ACHN (cell line): ENCODE results near the gene ENTPD7.

Experiments
- DNase-seq: peaks from one replicate; pipeline ENCODE4 v3.0.0-alpha.2; 2015
- in situ Hi-C: cut with HindIII; loops from 2 replicates; pipeline ENCODE4 v1.10.0; 2017; ENCODE audit warnings: low sequenced_read_pairs, low pct_ligation_motif_present, low pct_unique_long_range_greater_than_20kb

The ENTPD7 gene

GRCh38 chr10:99674762-99675161, 15.5 kb downstream of the ENTPD7 start:
- in situ Hi-C loops, result no loop called here
- no peak for DNase-seq

- in situ Hi-C loops, result no loop called here
- peak; percentile 24 for DNase-seq
Measured at GRCh38 chr10:99676426-99676825, 17.1 kb downstream of the ENTPD7 start.

GRCh38 chr10:99676895-99677294, 17.6 kb downstream of the ENTPD7 start:
- DNase-seq, result no peak
- in situ Hi-C loops, result no loop called here

GRCh38 chr10:99678921-99679320, 19.6 kb downstream of the ENTPD7 start:
- in situ Hi-C loops, result no loop called here
- DNase-seq, result no peak

GRCh38 chr10:99681553-99681952, 22.2 kb downstream of the ENTPD7 start:
- peak; percentile 41 for DNase-seq
- in situ Hi-C loops, result no loop called here

GRCh38 chr10:99682032-99682431, 22.7 kb downstream of the ENTPD7 start:
- DNase-seq, result peak; percentile 82
- in situ Hi-C loops, result no loop called here

GRCh38 chr10:99682752-99683151, 23.4 kb downstream of the ENTPD7 start:
- peak; percentile 74 for DNase-seq
- in situ Hi-C loops, result no loop called here

- in situ Hi-C loops, result no loop called here
- peak; percentile 59 for DNase-seq
Measured at GRCh38 chr10:99685597-99685967, 26.3 kb downstream of the ENTPD7 start.

GRCh38 chr10:99689461-99689860, 30.2 kb downstream of the ENTPD7 start:
- in situ Hi-C loops, result no loop called here
- no peak for DNase-seq

- peak; percentile 26 for DNase-seq
- in situ Hi-C loops, result no loop called here
Measured at GRCh38 chr10:99693933-99694583, 34.7 kb downstream of the ENTPD7 start.

- no peak for DNase-seq
- in situ Hi-C loops, result no loop called here
Measured at GRCh38 chr10:99695761-99696160, 36.5 kb downstream of the ENTPD7 start.

GRCh38 chr10:99698504-99699080, 39.3 kb downstream of the ENTPD7 start:
- DNase-seq, result no peak

GRCh38 chr10:99700649-99701048, 41.3 kb downstream of the ENTPD7 start:
- in situ Hi-C loops, result no loop called here
- DNase-seq, result no peak

More at GRCh38 chr10:99698504-99699080, 39.3 kb downstream of the ENTPD7 start:
- in situ Hi-C loops, result no loop called here

- in situ Hi-C loops, result no loop called here
- no peak for DNase-seq
Measured at GRCh38 chr10:99708428-99709012, 49.2 kb downstream of the ENTPD7 start.

- DNase-seq, result peak; percentile 29
- in situ Hi-C loops, result no loop called here
Measured at GRCh38 chr10:99709480-99710229, 50.3 kb downstream of the ENTPD7 start.

GRCh38 chr10:99711129-99711719, 51.9 kb downstream of the ENTPD7 start:
- DNase-seq, result peak; percentile 67
- in situ Hi-C loops, result no loop called here

GRCh38 chr10:99714446-99714845, 55.1 kb downstream of the ENTPD7 start:
- DNase-seq, result no peak
- in situ Hi-C loops, result no loop called here

GRCh38 chr10:99720387-99720786, 61.1 kb downstream of the ENTPD7 start:
- in situ Hi-C loops, result no loop called here
- DNase-seq, result no peak

- DNase-seq, result peak; percentile 78
- in situ Hi-C loops, result no loop called here
Measured at GRCh38 chr10:99730026-99730425, 70.7 kb downstream of the ENTPD7 start.
